ENCODE measurements around the gene KDM8.

- TF ChIP-seq CTCF (conservative IDR thresholded peaks at IDR 0.05) (no peak), EZH2 (IDR thresholded peaks at IDR 0.05; ENCODE audit: low read depth) (no peak)
These were observed 28.5 kb upstream of the KDM8 start for GRCh38 chr16:27174798-27175197.

Data from PC-9 (cell line).